ENCODE results near the gene IFNA4.

DNA sequence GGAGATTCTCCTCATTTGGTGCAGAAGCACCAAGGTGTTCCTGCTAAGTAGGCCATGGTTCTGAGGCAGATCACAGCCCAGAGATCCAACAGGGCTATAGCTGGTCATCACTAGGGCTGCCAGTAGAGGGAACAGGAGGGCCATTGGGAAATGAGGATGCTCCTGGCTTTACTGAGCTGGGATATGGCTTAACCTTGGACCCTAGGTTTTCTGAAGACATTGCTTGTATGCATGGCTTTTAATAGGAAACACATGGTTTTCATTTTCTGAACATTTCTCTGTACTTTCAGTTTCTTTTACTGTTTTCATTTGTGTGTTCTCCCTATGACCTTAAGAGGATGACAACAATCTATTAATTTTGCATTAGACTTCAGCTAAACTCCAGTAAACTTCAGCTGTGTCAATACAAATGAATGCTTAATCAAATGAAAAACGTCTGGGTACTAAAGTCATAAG lies 45.9 kb downstream of the IFNA4 start, which contains the start of gene IFNW1:
- TF ChIP-seq, protein P1, sequence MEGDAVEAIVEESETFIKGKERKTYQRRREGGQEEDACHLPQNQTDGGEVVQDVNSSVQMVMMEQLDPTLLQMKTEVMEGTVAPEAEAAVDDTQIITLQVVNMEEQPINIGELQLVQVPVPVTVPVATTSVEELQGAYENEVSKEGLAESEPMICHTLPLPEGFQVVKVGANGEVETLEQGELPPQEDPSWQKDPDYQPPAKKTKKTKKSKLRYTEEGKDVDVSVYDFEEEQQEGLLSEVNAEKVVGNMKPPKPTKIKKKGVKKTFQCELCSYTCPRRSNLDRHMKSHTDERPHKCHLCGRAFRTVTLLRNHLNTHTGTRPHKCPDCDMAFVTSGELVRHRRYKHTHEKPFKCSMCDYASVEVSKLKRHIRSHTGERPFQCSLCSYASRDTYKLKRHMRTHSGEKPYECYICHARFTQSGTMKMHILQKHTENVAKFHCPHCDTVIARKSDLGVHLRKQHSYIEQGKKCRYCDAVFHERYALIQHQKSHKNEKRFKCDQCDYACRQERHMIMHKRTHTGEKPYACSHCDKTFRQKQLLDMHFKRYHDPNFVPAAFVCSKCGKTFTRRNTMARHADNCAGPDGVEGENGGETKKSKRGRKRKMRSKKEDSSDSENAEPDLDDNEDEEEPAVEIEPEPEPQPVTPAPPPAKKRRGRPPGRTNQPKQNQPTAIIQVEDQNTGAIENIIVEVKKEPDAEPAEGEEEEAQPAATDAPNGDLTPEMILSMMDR (IDR thresholded peaks at IDR 0.05 in 8 of 11, conservative IDR thresholded peaks at IDR 0.05 in 3 of 11), result no peak
- no peak for TF ChIP-seq POLR2A (IDR thresholded peaks at IDR 0.05)
